Common myeloid progenitor, CD34-positive (primary cell): ENCODE measurements around the gene STK16.

Source experiments
- CTCF ChIA-PET: fragments of 350-600 bp; sonication (Branson Sonifier 250); formaldehyde crosslinking; loops from one replicate; lab custom pipeline; 2021; ENCODE audit warnings: antibody characterized with exemption; lab: Charles Lee
- POLR2A ChIA-PET: fragments of 350-600 bp; sonication (Branson Sonifier 250); formaldehyde crosslinking; loops from one replicate; lab custom pipeline; 2021; ENCODE audit warnings: antibody characterized with exemption; lab: Charles Lee
- DNase-seq, 3 donors: peaks; one replicate each; pipeline versions ENCODE4 v3.0.0 to v3.0.0-alpha.2; 2013
- H3K27ac ChIP-seq, 2 experiments: 1 replicate in 1 of 2; 2 replicates in 1 of 2; pipeline ENCODE4 v1.7.0; 2013; ENCODE audit warnings: inconsistent platforms in 2 of 2, low read length in 2 of 2, mild to moderate bottlenecking in 2 of 2, low read depth in 1 of 2, moderate library complexity in 1 of 2; ENCODE audit not compliant: severe bottlenecking in 2 of 2, insufficient read depth in 1 of 2, poor library complexity in 1 of 2
- H3K27me3 ChIP-seq, 5 experiments: replicated peaks in 2 of 5; 1 replicate in 3 of 5; 2 replicates in 2 of 5; pipeline versions ENCODE4 v1.6.1 to v1.7.0; 2013; ENCODE audit warnings: low read length in 4 of 5, mild to moderate bottlenecking in 2 of 5, moderate library complexity in 2 of 5, inconsistent platforms in 1 of 5; ENCODE audit not compliant: insufficient read depth in 5 of 5, control insufficient read depth in 4 of 5
- H3K36me3 ChIP-seq, 4 experiments: 1 replicate in 2 of 4; 2 replicates in 2 of 4; pipeline versions ENCODE4 v1.6.1 to v1.7.0; 2013; ENCODE audit warnings: low read length in 3 of 4, control low read depth in 1 of 4, mild to moderate bottlenecking in 1 of 4; ENCODE audit not compliant: control insufficient read depth in 4 of 4, insufficient read depth in 4 of 4
- H3K4me1 ChIP-seq, 4 experiments: 1 replicate in 3 of 4; 2 replicates in 1 of 4; pipeline versions ENCODE4 v1.6.1 to v1.7.1; 2013; ENCODE audit warnings: low read length in 3 of 4, mild to moderate bottlenecking in 3 of 4, control low read depth in 1 of 4, inconsistent platforms in 1 of 4, moderate library complexity in 1 of 4; ENCODE audit not compliant: control insufficient read depth in 4 of 4, insufficient read depth in 4 of 4; ENCODE audit errors: control extremely low read depth in 1 of 4
- H3K4me3 ChIP-seq, 7 experiments: 1 replicate in 4 of 7; 2 replicates in 3 of 7; pipeline versions ENCODE4 v1.5.1 to v1.7.0; 2013; ENCODE audit warnings: mild to moderate bottlenecking in 7 of 7, low read length in 6 of 7, moderate library complexity in 6 of 7, inconsistent platforms in 2 of 7, low read depth in 2 of 7, control low read depth in 1 of 7; ENCODE audit not compliant: insufficient read depth in 4 of 7, control insufficient read depth in 1 of 7; ENCODE audit errors: extremely low read depth in 1 of 7
- H3K9me3 ChIP-seq, 5 experiments: 1 replicate in 4 of 5; 2 replicates in 1 of 5; pipeline versions ENCODE4 v1.6.1 to v1.7.1; 2013; ENCODE audit warnings: low read length in 4 of 5, mild to moderate bottlenecking in 2 of 5, inconsistent platforms in 1 of 5, low read depth in 1 of 5, moderate library complexity in 1 of 5; ENCODE audit not compliant: control insufficient read depth in 4 of 5, insufficient read depth in 2 of 5; ENCODE audit errors: control extremely low read depth in 1 of 5
- WGBS: methylation state at CpG from one replicate; pipeline ENCODE4 v1.1.5; 2013; ENCODE audit not compliant: insufficient coverage; 5-methylcytosine and 5-hydroxymethylcytosine counted together

Gene STK16

DNA sequence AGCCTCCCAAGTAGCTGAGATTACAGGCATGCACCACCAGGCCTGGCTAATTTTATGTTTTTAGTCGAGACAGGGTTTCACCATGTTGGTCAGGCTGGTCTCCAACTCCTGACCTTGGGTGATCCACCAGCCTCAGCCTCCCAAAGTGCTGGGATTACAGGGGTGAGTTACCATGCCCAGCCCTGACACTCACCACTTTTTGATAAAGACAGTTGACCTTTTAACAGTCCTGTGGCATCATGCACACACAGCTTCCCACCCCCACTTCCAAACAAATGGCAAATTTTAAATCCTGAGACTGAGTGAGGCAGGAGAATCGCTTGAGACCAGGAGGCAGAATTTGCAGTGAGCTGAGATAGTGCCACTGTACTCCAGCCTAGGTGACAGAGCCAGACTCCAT, 27.7 kb downstream of the STK16 start:
- peaks cover under 1 to 8% (median 7%) of the 10 kb centered on the region in 4 experiments for H3K4me1 ChIP-seq
- ChIA-PET POLR2A (no interaction called here), CTCF (interaction anchor here (0.9 to 18.3 kb wide), 3 partner anchors 11 to 22 kb away, joined by 3 to 381 read pairs (median 6); no protein-coding TSS in a partner anchor)
- H3K36me3 ChIP-seq, result no peaks in the 10 kb centered on the region
- no peaks in the 10 kb centered on the region for H3K9me3 ChIP-seq
- peaks cover 0 to 11% (median 0%) of the 10 kb centered on the region in 5 experiments for H3K27me3 ChIP-seq
- no peak overlapping the region for H3K27ac ChIP-seq
- no peak for DNase-seq
- WGBS, result no CpG with 5 or more reads among the region's 2 CpGs
- no peak overlapping the region for H3K4me3 ChIP-seq

DNA sequence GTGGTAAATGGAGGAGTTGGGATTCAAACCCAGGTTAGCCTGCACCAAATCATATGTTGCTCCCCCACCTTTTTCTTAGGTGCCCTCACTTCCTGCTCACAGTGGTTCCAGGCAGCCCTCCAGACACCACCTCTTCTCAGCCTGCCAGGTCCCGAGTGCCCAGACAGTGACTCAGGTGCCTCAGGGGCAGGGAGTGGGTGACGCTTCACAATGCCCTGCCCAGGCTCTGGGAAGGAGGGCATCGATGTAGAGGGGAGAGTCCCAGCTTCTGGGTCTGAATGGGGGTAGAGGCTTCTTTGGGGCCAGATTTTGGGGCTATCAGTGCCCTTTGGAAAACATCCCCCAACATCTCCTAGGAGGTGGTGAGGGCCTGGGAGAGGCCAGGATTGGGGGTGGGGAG, 28.7 kb downstream of the STK16 start:
- POLR2A ChIA-PET, result interaction anchor here (1.2 kb wide), 1 partner anchor 21 kb away, joined by 3 read pairs; the partner anchor contains the start of genes TUBA4A and TUBA4B
- CTCF ChIA-PET, result interaction anchor here (0.7 to 18.3 kb wide), 5 partner anchors 13 to 78 kb away, joined by 3 to 381 read pairs (median 6); partner anchors contain the start of genes TUBA4A and TUBA4B
- no peak overlapping the region for H3K4me3 ChIP-seq
- H3K4me1 ChIP-seq, result peaks cover 8 to 17% (median 16%) of the 10 kb centered on the region in 4 experiments
- H3K9me3 ChIP-seq, result no peaks in the 10 kb centered on the region
- WGBS, result 94% methylated on average over 2 of the region's 3 CpGs
- peaks cover 0 to 11% (median 0%) of the 10 kb centered on the region in 5 experiments for H3K27me3 ChIP-seq
- H3K36me3 ChIP-seq, result no peaks in the 10 kb centered on the region
- no peak for DNase-seq
- no peak overlapping the region for H3K27ac ChIP-seq

GRCh38 chr2:219274361-219274921, 29.2 kb downstream of the STK16 start:
- Histone ChIP-seq H3K36me3 (no peaks in the 10 kb centered on the region), H3K27ac (no peak overlapping the region), H3K27me3 (peaks cover 0 to 11% (median 0%) of the 10 kb centered on the region in 5 experiments), H3K4me1 (peaks cover 8 to 19% (median 18%) of the 10 kb centered on the region in 4 experiments), H3K4me3 (no peak overlapping the region), H3K9me3 (no peaks in the 10 kb centered on the region)
- WGBS, result 88% methylated on average over 5 of the region's 6 CpGs
- DNase-seq, result no peak
- POLR2A ChIA-PET, result interaction anchor here (1.2 kb wide), 1 partner anchor 21 kb away, joined by 3 read pairs; the partner anchor contains the start of genes TUBA4A and TUBA4B
- CTCF ChIA-PET, result interaction anchor here (0.7 to 18.3 kb wide), 4 partner anchors 20 to 77 kb away, joined by 3 to 381 read pairs (median 43); partner anchors contain the start of genes TUBA4A and TUBA4B

DNA sequence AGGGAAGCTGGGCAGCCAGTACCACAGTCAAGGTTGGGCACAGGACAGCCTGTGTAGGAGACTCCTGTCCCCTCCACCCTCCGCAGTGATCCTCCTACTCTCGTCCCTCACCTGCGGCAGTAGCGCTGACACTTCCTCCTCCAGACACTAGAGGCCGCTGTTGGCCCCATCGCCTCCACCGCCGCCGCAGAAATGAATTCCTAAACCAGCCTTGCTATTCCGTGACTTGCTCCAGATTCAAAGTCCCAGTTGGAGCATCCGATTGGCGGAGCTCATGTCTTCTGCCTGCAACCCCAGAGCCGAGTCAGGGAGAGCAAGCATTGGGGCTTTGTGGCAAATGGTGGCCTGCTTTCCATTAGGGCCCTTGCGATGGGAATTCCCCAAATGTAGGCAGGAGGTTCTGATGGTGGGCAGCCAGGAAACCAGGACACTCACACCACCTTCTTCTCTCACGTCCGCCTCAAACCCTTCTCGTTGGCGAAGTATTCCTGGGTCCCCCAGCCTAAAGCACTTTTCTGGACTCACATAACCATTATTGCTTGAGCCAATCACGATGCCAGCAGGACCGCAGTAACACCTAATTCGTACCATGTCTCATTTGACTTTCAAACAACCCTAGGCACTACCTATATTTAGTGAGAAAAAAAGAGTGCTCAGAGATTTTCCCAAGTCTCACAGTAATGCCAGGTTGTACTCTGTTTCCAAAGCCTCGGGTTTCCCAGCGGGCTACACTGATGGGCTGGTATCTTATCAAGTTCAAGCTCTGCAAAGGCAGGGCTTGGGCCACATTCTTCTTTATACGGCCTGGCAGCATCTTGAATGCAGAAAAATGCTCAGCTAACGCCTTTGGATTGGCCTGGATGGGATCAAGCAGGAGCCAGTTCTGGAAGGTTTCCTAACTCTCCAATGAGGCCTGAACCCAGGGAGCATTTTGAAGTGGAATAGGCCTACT, 32.7 kb downstream of the STK16 start:
- peak overlapping the region in 6 of 7 experiments; percentile 58 to 77 (median 66) for H3K4me3 ChIP-seq
- ChIA-PET POLR2A (interaction anchor here (1.7 kb wide), 1 partner anchor 17 kb away, joined by 12 read pairs; no protein-coding TSS in a partner anchor), CTCF (interaction anchor here (0.9 to 18.3 kb wide), 24 partner anchors 8 to 111 kb away, joined by 3 to 381 read pairs (median 4); partner anchors contain the start of genes GLB1L, STK16, TUBA4A and TUBA4B)
- H3K36me3 ChIP-seq, result peaks cover 0 to 14% (median 5%) of the 10 kb centered on the region in 4 experiments
- H3K4me1 ChIP-seq, result peaks cover 8 to 32% (median 28%) of the 10 kb centered on the region in 4 experiments
- peaks cover 0 to 4% (median 0%) of the 10 kb centered on the region in 5 experiments for H3K27me3 ChIP-seq
- peak overlapping the region; percentile 68 to 84 for H3K27ac ChIP-seq
- no peaks in the 10 kb centered on the region for H3K9me3 ChIP-seq
- peak in 2 of 3 donors; percentile 64 to 65 for DNase-seq
- WGBS, result 28% methylated on average over 23 of the region's 25 CpGs

DNA sequence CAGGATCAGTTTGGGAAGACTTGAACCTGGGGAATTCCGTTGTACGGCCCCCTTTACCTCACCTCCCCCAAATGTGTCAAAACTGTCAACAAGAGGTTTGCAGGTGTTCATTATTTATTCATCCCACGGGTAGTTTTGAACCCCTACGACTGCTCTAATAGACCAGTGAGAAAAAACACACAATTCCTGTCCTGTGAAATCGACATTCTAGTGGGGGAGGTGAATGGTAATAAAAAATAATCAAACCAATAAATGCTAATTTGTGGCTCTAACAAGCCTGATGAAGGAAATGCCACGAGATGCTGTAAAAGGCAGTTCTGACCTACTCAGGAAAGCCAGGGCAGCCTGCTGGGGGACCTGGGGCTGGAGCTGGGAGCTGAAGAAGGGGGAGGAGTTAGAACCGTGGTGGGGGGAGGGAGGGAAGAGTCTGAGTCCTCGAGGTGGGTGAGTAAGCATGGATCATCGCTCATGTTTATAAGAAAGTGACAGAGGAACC, 33.4 kb downstream of the STK16 start:
- Histone ChIP-seq H3K27me3 (peaks cover 0 to 4% (median 0%) of the 10 kb centered on the region in 5 experiments), H3K4me3 (peak overlapping the region in 6 of 7 experiments; percentile 58 to 77 (median 66)), H3K9me3 (no peaks in the 10 kb centered on the region), H3K4me1 (peaks cover 8 to 32% (median 28%) of the 10 kb centered on the region in 4 experiments), H3K27ac (peak overlapping the region; percentile 68 to 84), H3K36me3 (peaks cover 0 to 19% (median 9%) of the 10 kb centered on the region in 4 experiments)
- POLR2A ChIA-PET, result interaction anchor here (1.4 to 1.7 kb wide), 3 partner anchors 16 to 109 kb away, joined by 3 to 12 read pairs (median 5); partner anchors contain the start of genes ANKZF1, ATG9A and DNPEP
- CTCF ChIA-PET, result interaction anchor here (0.8 to 18.3 kb wide), 17 partner anchors 9 to 253 kb away, joined by 3 to 381 read pairs (median 4); partner anchors contain the start of genes ABCB6, GLB1L, STK16 and TUBA4A
- DNase-seq, result no peak
- WGBS, result 3% methylated on average over 6 of the region's 9 CpGs
